Fibroblast of lung (primary cell): ENCODE data around the gene SCD.

ENCODE experiments used
- CTCF ChIP-seq, 2 donors: IDR thresholded peaks in 1 of 2; conservative IDR thresholded peaks in 1 of 2; 1 replicate in 1 of 2; 2 replicates in 1 of 2; pipeline ENCODE4 v1.5.1; 2011 to 2012; ENCODE audit warnings: low read length in 2 of 2, control low read depth in 1 of 2, inconsistent platforms in 1 of 2, low read depth in 1 of 2, mild to moderate bottlenecking in 1 of 2
- EZH2 ChIP-seq: IDR thresholded peaks from 2 replicates; pipeline ENCODE4 v1.5.1; 2012; ENCODE audit warnings: low read length, control low read depth, mild to moderate bottlenecking; ENCODE audit errors: missing control alignments

- TF ChIP-seq EZH2 (no peak), CTCF (conservative IDR thresholded peaks at IDR 0.05 in 1 of 2, IDR thresholded peaks at IDR 0.05 in 1 of 2; ENCODE audit: low read depth in 1 of 2, low read length in 2 of 2) (no peak)
These were observed 26.5 kb downstream of the SCD start for GRCh38 chr10:100373298-100374199.
